Measurements from ENCODE around the gene SAMD4B. TPM values are rescaled to one million over a fixed set of nuclear protein-coding genes. Genes with fewer than 3 reads are reported as not detected.
"Not testable (repeated sequence)": the region's sequence is repeated elsewhere in the genome, so short reads cannot be mapped to it uniquely, and the experiment has no call there.

The SAMD4B gene
- total RNA-seq, 1 experiment from 2014 or later = 129 TPM

DNA sequence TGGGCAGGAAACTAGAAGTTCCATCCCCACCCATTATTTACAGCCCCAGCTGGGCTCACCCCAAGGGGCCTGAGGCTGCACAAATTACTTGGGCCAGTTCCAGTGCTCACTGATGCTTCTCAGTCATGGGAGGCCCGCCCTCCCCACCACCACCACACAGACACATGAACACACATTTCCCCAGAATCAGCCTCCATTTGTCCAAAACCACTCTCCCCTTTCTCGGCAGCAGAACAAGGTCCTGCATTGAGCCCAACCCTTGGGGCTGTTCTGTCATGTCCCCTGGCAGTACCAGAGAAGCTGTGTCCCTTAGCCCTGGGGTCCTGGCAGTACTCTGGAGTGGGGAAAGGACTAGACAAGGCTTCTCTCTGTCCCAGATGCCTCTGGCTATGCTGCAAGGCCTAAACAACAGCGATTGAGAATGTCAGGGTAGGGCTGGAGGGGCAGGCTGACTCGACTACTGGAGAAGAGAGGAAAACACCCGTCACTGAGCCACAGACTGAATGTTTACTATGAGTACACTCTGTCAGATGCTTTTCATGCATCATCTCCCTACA, 21.8 kb downstream of the SAMD4B start:
- DNase-seq (ENCODE audit: low read depth) = no peak

DNA sequence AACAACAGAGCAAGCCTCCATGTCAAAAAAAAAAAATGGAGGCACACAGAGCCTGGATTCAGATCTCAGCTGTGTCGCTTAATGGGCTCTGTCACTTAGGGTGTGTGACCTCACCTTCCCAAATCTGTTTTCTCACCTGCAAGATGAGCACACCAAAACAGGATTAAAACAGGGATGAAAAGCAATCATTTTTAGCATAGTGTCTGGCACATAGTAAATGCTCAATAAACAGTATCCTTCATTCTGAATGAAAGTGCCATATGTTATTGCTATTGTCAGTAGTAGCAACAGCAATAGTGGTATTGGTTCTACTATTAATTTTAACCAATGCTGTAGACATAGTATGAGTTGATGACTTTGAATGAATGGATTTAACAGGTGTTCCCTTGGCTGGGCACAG, 23.3 kb downstream of the SAMD4B start:
- DNase-seq (ENCODE audit: low read depth) = no peak

GRCh38 chr19:39369200-39369599, 27.0 kb downstream of the SAMD4B start:
- DNase-seq (ENCODE audit: low read depth) = no peak

DNA sequence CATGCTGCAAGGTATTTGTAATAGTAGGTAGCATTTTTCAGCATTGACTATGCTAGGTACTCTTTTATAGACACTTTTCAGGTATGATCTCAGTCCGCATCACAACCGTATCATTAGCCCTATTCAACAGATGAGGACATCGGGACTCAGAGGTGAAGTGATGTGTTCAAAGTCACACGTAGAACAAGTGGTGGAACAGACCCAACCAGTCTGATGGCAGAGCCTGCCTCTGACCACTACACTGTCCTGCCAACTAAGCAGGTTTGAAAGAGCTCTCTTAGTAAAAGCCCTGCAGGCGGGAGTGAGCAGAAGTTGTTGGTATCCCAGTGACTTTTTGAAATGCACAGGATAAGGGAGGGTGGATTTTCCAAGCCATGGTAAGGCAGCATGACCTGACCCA, 28.5 kb downstream of the SAMD4B start:
- DNase-seq (ENCODE audit: low read depth) = no peak

DNA sequence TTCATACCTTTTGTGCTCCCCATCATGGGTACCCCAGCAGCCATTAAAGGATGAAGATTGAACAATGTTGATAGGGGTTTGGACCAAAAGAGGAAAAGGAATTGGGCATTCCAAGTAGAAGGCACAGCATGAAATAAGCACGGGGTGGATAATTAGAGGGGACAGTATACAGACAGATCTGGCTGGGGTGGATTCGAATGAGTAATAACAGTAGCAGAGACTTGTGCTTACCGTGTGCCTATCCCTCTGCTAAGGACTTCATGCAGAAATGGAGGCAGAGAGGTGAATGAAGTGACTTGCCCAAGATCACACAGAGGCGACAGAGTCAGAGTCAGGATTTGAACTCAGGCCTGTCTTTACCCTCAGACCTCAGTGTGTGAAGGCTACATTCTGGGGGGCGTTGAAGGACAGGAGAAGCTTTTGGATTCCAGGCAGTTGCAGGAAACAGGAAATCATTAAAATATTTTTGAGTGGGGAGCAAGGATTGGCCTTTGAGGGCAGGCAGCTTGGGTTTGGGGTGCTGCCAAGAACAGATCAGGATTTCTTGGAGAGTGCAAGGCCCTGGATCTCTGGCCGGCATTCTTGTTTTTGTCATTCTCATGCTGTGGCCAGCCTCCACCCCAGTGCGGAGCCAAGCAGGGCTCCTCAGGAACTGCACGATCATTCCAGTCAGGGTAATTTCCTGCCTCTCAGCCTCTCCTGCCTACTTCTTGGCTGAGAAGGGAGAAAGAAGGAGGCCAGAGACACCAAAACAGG, 30.0 kb downstream of the SAMD4B start:
- peak; percentile 58 for DNase-seq (ENCODE audit: low read depth)

DNA sequence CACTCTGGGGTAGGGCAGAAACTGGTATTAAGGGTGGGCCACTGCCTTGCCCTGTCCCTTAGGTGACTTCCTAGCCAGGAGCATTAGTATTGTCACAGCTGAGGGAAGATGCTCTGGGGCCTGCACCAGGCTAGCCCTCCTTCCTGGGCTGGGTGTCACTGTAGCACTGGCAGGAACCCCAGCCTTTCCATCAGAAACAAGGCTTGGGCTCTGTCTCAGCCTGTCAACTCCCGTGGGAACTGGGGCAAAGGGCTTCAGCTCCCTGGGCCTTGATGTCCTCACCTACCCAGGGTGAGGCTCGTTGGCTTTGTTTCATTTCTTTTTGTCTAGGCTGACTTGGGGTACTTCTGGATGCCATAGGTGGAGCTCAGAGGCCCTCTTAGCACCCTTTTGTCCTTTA, 30.7 kb downstream of the SAMD4B start:
- no peak for DNase-seq (ENCODE audit: low read depth)

- DNase-seq (ENCODE audit: low read depth) = no peak
Observed at GRCh38 chr19:39375929-39376328, 33.7 kb downstream of the SAMD4B start.

GRCh38 chr19:39377373-39378362, 35.4 kb downstream of the SAMD4B start:
- DNase-seq (ENCODE audit: low read depth) = no peak

DNA sequence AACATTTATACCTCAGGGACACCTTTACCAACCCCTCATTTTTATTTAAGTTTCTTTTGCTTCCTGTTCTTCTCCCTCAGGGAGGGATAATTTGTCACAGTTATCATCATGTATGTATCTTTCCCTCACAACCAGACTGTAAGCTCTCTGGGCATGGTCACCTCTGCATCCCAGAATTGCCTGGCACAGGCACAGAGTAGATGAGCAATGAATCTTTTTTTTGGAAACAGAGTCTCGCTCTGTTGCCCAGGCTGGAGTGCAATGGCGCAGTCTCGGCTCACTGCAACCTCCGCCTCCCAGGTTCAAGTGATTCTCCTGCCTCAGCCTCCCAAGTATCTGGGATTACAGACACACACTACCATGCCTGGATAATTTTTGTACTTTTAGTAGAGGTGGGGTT, 37.1 kb downstream of the SAMD4B start:
- not testable (repeated sequence) for DNase-seq (ENCODE audit: low read depth)

- DNase-seq (ENCODE audit: low read depth) = no peak
Observed at GRCh38 chr19:39379865-39380396, 37.7 kb downstream of the SAMD4B start.

GRCh38 chr19:39380521-39381502, 38.6 kb downstream of the SAMD4B start:
- no peak for DNase-seq (ENCODE audit: low read depth)

DNA sequence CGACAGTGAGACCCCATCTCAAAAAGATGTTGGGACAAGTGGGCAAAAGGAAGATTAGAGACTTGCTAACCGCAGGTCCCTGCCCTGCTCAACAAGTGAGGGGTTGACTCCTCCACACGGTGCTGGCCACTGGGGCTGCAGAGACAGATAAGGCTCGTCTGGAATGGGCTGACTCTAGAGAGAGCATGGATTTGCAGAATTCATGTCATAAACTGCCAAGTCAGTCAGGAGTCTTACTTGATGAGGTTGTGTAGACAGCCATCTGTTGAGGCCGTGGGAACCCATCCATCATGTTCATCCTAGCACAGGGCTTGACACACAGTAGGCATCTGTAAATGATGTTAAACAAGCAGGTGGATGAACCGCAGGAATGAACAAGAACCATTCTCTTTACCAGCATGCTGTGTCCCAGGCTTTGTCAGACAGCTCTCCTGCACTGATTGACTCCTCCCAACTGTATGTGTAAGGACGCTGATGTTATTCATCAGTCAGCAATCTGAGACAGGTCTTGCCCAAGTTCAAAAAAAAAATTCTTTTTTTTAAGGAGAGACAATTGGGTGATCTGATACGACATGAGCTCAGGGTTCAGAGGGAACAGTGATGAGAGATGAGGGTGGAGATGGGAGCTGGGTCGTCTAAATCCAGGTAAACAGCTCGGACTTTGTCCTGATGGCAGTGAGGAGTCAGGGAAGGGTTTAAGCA, 39.8 kb downstream of the SAMD4B start:
- DNase-seq (ENCODE audit: low read depth) = no peak

- DNase-seq (ENCODE audit: low read depth) = no peak
Observed at GRCh38 chr19:39382991-39383828, 41.0 kb downstream of the SAMD4B start.

DNA sequence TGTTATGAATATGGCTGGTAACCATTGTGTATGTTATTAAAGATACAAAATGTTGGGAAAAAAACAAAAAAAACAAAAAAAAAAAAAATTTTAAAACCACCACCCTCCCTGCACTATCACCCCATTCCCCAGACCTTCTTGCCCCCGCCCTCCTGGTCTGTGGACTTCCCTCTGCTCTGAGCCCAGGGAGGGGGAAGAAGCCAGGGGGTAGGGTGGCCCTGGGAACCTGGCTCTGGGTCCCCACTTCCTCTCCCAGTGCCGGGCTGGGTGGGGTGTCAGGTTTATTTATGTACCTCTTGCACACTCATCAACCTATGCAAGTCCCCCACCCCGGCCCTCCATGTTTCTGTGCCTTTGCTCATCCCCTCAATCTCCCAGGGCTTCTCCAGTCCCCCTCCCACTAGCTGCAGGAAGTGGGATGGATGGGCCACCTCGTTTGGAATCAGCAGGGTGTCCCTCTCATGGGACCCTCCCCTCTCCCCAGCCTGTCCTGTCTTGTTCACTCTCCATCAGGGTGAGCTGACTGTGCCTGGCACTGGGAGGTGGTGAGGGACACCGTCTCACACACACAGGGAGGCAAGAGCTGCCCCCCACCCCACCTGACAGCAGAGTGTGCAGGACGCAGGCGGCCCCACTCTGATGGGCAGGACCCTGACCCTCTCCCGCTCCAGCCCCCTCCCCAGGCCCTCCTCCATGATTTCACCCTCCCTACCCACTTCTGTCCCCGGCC, 42.8 kb downstream of the SAMD4B start:
- no peak for DNase-seq (ENCODE audit: low read depth)

DNA sequence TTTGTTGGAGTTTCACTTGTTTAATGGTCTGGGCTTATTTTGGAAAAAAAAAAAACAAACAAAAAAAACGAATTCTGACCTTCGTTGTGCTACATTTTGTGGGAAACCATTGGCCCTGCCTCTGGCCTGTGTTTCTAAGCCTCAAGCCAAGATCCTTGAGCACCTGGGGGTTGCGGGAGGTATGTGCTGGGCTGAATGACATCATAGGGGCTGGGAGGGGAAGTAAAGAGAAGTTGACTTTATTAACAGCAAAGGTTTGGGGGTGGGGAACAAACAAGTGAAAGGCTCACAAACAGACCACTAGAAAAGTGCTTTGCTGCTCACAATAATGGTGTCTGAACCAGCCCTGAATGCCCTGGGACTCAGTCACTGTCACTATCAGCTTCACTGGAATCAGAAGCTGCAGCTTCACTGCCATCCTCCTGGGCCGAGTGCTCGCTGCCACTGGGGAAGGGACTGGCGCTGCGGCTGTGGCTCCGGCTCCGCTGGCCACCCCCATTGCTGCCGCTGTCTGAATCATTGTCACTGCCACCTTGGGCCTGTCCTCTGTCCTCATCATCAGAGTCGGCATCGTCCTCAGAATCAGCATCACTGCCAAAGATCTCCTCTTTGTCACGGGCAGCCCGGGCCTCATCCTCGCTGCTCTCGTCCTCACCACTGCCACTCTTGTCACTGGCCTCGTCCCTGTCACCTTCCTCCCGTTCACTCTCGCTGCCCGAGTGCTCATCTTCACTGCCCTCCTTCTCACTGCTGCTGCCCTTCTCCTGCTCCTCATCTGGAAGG, 43.6 kb downstream of the SAMD4B start:
- DNase-seq (ENCODE audit: low read depth) = no peak

- no peak for DNase-seq (ENCODE audit: low read depth)
Observed at GRCh38 chr19:39386557-39386956, 44.3 kb downstream of the SAMD4B start.

- no peak for DNase-seq (ENCODE audit: low read depth)
Observed at GRCh38 chr19:39388657-39389056, 46.4 kb downstream of the SAMD4B start.
